HepG2 (cell line): ENCODE data around the gene GPR31. TPM values are rescaled to one million over a fixed set of nuclear protein-coding genes. Genes with fewer than 3 reads are reported as not detected.
A peak's percentile ranks its signal among the peaks of the same experiment; 100 is the strongest.

ENCODE experiments used
- ATAC-seq: fragments of 200-7000 bp; cut with Tn5 transposase; 3 replicates; pipeline ENCODE4 v1.9.1; 2020; ENCODE audit warnings: mild to moderate bottlenecking, moderate library complexity
- BruUV-seq: library from RNA; stranded (reverse); fragments of 400-500 nt; replicated peaks from 2 replicates; lab custom pipeline; 2021; lab: Mats Ljungman, UMichigan
- CTCF ChIA-PET: fragments of 300-600 bp; formaldehyde crosslinking; extraction: SDS; loops from one replicate; lab custom pipeline; 2021; ENCODE audit warnings: low total read pairs, inconsistent platforms, low intra/inter-chr PET ratio; lab: Yijun Ruan, JAX
- POLR2A ChIA-PET: fragments of 350-600 bp; sonication (Branson Sonifier 250); formaldehyde crosslinking; loops from one replicate; lab custom pipeline; 2020; ENCODE audit warnings: antibody characterized with exemption, inconsistent platforms; lab: Yijun Ruan, JAX
- DNase-seq: peaks from one replicate; pipeline ENCODE4 v3.0.0-alpha.2; 2015; ENCODE audit warnings: low spot score
- FAIRE-seq: peaks from 3 replicates; lab custom pipeline; 2011; peaks lifted over from hg19 to GRCh38; lab: Jason Lieb, UNC
- H2AFZ ChIP-seq: one replicate; pipeline ENCODE4 v1.6.1; 2011; ENCODE audit warnings: low read length, inconsistent platforms
- H3K27ac ChIP-seq: fragments of 300-600 bp; 3 replicates; pipeline ENCODE4 v1.8.0; 2011; ENCODE audit warnings: mixed run types, mild to moderate bottlenecking, mixed read lengths, low read length, inconsistent platforms; ENCODE audit not compliant: insufficient read depth; ENCODE audit errors: extremely low read length
- H3K27me3 ChIP-seq, 2 experiments: fragments of 200-600 bp in 1 of 2; 2 replicates in 1 of 2; 3 replicates in 1 of 2; pipeline versions ENCODE4 v1.6.0 to v1.8.0; 2011; ENCODE audit warnings: low read length in 2 of 2, mild to moderate bottlenecking in 2 of 2, moderate library complexity in 2 of 2, inconsistent platforms in 1 of 2; ENCODE audit not compliant: insufficient read depth in 2 of 2, control insufficient read depth in 1 of 2
- H3K36me3 ChIP-seq, 2 experiments: fragments of 200-600 bp in 1 of 2; replicated peaks in 1 of 2; 2 replicates in 1 of 2; 3 replicates in 1 of 2; pipeline versions ENCODE4 v1.5.1 to v1.8.0; 2011; ENCODE audit warnings: low read length in 2 of 2, inconsistent platforms in 1 of 2; ENCODE audit not compliant: insufficient read depth in 2 of 2, control insufficient read depth in 1 of 2
- H3K4me1 ChIP-seq: 2 replicates; pipeline ENCODE4 v1.5.1; 2012; ENCODE audit warnings: low read length, inconsistent platforms; ENCODE audit not compliant: insufficient read depth
- H3K4me2 ChIP-seq: 2 replicates; pipeline ENCODE4 v1.6.0; 2011; ENCODE audit warnings: low read depth, low read length, inconsistent platforms
- H3K4me3 ChIP-seq, 3 experiments: fragments of 200-600 bp in 1 of 3; sonication (generic), shearing (Covaris generic) in 1 of 3; replicated peaks in 1 of 3; 2 replicates each; pipeline ENCODE4 v1.5.1; 2011 to 2016; ENCODE audit warnings: low read length in 3 of 3, inconsistent platforms in 2 of 3, low read depth in 2 of 3, mild to moderate bottlenecking in 2 of 3, control low read depth in 1 of 3, mixed read lengths in 1 of 3; ENCODE audit not compliant: insufficient read depth in 1 of 3
- H3K79me2 ChIP-seq: one replicate; pipeline ENCODE4 v1.6.1; 2011; ENCODE audit warnings: low read length, inconsistent platforms; ENCODE audit not compliant: insufficient read depth
- H3K9ac ChIP-seq: 2 replicates; pipeline ENCODE4 v1.6.0; 2011; ENCODE audit warnings: mild to moderate bottlenecking, low read depth, low read length, inconsistent platforms; ENCODE audit not compliant: insufficient read depth
- H3K9me3 ChIP-seq: 2 replicates; pipeline ENCODE4 v1.5.1; 2012; ENCODE audit warnings: mild to moderate bottlenecking, low read length
- H4K20me1 ChIP-seq: 2 replicates; pipeline ENCODE4 v1.6.0; 2011; ENCODE audit warnings: inconsistent platforms, mild to moderate bottlenecking, low read length, moderate library complexity; ENCODE audit not compliant: insufficient read depth
- CBFB ChIP-seq: sonication (generic); formaldehyde crosslinking; IDR thresholded peaks from 2 replicates; pipeline ENCODE4 v1.4.0; 2020; ENCODE audit warnings: missing genetic modification reagents
- IKZF5 ChIP-seq: IDR thresholded peaks from 2 replicates; pipeline ENCODE4 v1.6.1; 2018; ENCODE audit warnings: missing genetic modification reagents, mild to moderate bottlenecking, missing compliant biosample characterization
- NFRKB ChIP-seq: fragments of 450-650 bp; IDR thresholded peaks from 2 replicates; pipeline ENCODE4 v1.6.1; 2017
- SOX5 ChIP-seq: IDR thresholded peaks from 2 replicates; pipeline ENCODE4 v1.6.1; 2016; ENCODE audit warnings: borderline replicate concordance
- TGIF2 ChIP-seq: IDR thresholded peaks from 2 replicates; pipeline ENCODE4 v1.6.1; 2016; ENCODE audit warnings: control low read depth, missing compliant biosample characterization
- YEATS2 ChIP-seq: sonication (generic); formaldehyde crosslinking; IDR thresholded peaks from 2 replicates; pipeline ENCODE4 v1.4.0; 2020; ENCODE audit warnings: missing genetic modification reagents, borderline replicate concordance
- ZHX1 ChIP-seq: sonication (generic); formaldehyde crosslinking; IDR thresholded peaks from 2 replicates; pipeline ENCODE4 v1.8.1; 2022; ENCODE audit warnings: low read depth, mild to moderate bottlenecking, missing genetic modification reagents
- ZMYM2 ChIP-seq: sonication (generic); formaldehyde crosslinking; IDR thresholded peaks from 2 replicates; pipeline ENCODE4 v1.8.0; 2022; ENCODE audit warnings: mild to moderate bottlenecking, missing genetic modification reagents
- ZNF263 ChIP-seq: sonication (generic); formaldehyde crosslinking; IDR thresholded peaks from 2 replicates; pipeline ENCODE4 v1.4.0; 2020; ENCODE audit warnings: missing genetic modification reagents
- ZNF292 ChIP-seq: sonication (generic); formaldehyde crosslinking; IDR thresholded peaks from 2 replicates; pipeline ENCODE4 v1.8.1; 2022; ENCODE audit warnings: mild to moderate bottlenecking, low read depth, missing genetic modification reagents, borderline replicate concordance
- ZNF550 ChIP-seq: sonication (generic); formaldehyde crosslinking; IDR thresholded peaks from 2 replicates; pipeline ENCODE4 v1.4.0; 2020; ENCODE audit warnings: mild to moderate bottlenecking, missing genetic modification reagents, borderline replicate concordance
- WGBS: methylation state at CpG from one replicate; pipeline ENCODE4 v1.1.6; 2017; ENCODE audit warnings: low lambda C conversion rate; 5-methylcytosine and 5-hydroxymethylcytosine counted together
- in situ Hi-C: cut with HindIII; loops from 2 replicates; pipeline ENCODE4 v1.10.0; 2017; ENCODE audit warnings: low pct_unique_long_range_greater_than_20kb; ENCODE audit not compliant: extremely low pct_ligation_motif_present
- intact Hi-C: fragments of 100-400 bp; cut with micrococcal nuclease; formaldehyde crosslinking; loops from one replicate; pipeline ENCODE4 v1.10.0; 2022; ENCODE audit not compliant: unreplicated experiment
- polyA plus RNA-seq, 8 experiments: library from polyadenylated mRNA; depleted of rRNA in 3 of 8; stranded (reverse) in 7 of 8; unstranded in 1 of 8; fragments of >200 nt; fragmentation: Illumina TruSeq in 4 of 8; extraction: Trizol in 4 of 8; gene quantifications; 2 replicates each; pipeline versions ENCODE4 v1.2.1 to v1.2.3, GENCODE V29; 2011 to 2016; ENCODE audit warnings: low read depth in 4 of 8, missing spikeins in 1 of 8, mixed read lengths in 1 of 8; ENCODE audit not compliant: insufficient read depth in 1 of 8
- total RNA-seq, 5 experiments: library from RNA; depleted of rRNA; stranded (reverse); fragments of >200 nt; fragmentation: Illumina TruSeq; extraction: Trizol; gene quantifications; 2 replicates each; pipeline ENCODE4 v1.2.3, GENCODE V29; 2016; ENCODE audit warnings: low read depth in 1 of 5
- TF ChIP-seq, protein P1 (sequence below): sonication (generic); formaldehyde crosslinking; IDR thresholded peaks from 2 replicates; pipeline ENCODE4 v1.4.0; 2020; ENCODE audit warnings: low read depth, mild to moderate bottlenecking, missing genetic modification reagents
- TF ChIP-seq, protein P2 (sequence below): sonication (generic); formaldehyde crosslinking; IDR thresholded peaks from 2 replicates; pipeline ENCODE4; 2020; ENCODE audit warnings: missing genetic modification reagents, mild to moderate bottlenecking, borderline replicate concordance

Gene GPR31
- total and polyA plus RNA-seq, 2 of the 13 experiments (the other 11 are each of a cell fraction or from before 2014, with no cell fraction given): not detected

DNA sequence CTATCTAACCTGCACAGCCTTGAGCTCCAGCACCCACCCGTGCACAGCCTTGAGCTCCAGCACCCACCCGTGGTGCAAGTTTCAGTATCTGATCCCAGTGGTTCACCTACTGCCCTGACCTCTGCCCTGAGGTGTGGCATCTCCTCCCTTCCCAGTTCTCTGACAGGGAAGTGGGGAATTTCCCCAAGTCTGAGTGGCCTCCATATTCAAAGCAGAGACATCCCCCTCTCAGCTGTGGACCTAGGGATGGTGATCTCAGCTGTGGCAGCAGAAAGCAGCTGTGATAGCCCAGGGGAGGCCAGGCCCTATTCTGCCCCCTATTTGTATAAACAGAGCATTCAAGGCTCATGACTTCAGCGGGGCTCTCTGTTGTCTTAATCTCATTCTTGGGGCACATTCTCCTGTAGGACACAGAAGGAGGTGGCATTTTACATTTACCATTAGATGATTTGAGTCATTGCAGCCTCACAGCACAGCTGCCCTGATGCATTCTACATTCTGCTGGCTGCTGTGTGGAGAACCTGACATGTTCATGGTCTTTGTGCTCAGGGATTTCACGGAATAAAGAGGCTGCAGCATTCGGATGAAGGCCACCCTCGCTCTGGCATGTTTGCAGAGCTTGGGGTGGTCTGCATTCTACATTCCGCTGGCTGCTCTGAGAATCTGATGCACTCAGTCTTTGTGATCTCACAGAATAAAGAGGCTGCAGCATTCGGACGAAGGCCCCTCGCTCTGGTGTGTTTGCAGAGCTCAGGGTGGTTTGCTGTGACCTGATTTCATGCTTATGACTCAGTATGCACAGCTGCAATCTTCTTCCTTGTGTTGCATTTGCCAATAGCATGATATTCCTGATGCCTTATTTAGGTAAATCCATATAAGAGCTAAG lies 16.9 kb downstream of the GPR31 start:
- intact Hi-C loops (loop anchor here (1.0 to 5.0 kb wide), 2 partner anchors 18 to 94 kb away; partner anchors contain the start of gene CCR6), in situ Hi-C loops (loop anchor here (5.0 to 25.0 kb wide), 2 partner anchors 129 to 364 kb away; no protein-coding TSS in a partner anchor)
- Histone ChIP-seq H3K79me2 (no peaks in the 10 kb centered on the region), H3K4me1 (peaks cover 37% of the 10 kb centered on the region), H3K27me3 (peaks cover 6 to 31% of the 10 kb centered on the region in 2 experiments; a peak in 3 of 5 replicates), H3K9ac (0 out of 2 replicates have a peak overlapping the region, but pooled peaks have one; percentile 1), H3K4me3 (peak overlapping the region in 2 of 3 experiments; percentile 8 to 41; a peak in 2 of 6 replicates), H3K4me2 (peak overlapping the region; percentile 75), H3K27ac (peak overlapping the region; percentile 14), H4K20me1 (no peaks in the 10 kb centered on the region), H2AFZ (no peak overlapping the region), H3K9me3 (no peaks in the 10 kb centered on the region), H3K36me3 (peaks cover 9 to 18% of the 10 kb centered on the region in 2 experiments; a peak in 4 of 5 replicates)
- ChIA-PET CTCF (interaction anchor here (1.2 to 3.6 kb wide), 5 partner anchors 21 to 354 kb away, joined by 3 to 28 read pairs (median 13); partner anchors contain the start of gene CEP43), POLR2A (interaction anchor here (1.0 to 3.1 kb wide), 10 partner anchors 10 to 188 kb away, joined by 3 to 33 read pairs (median 5); partner anchors contain the start of genes CCR6, CEP43 and RNASET2)
- peak; percentile 97 for FAIRE-seq
- peak; percentile 94 for DNase-seq
- no TSS peak for BruUV-seq
- ATAC-seq: peak; percentile 87
- 1% methylated on average over 10 of the region's 10 CpGs for WGBS
- TF ChIP-seq ZHX1 (0 out of 2 replicates have a peak, but pooled peaks have one; percentile 6), CBFB (CRISPR knock-in tag) (0 out of 2 replicates have a peak, but pooled peaks have one; percentile 9), ZNF550 (CRISPR knock-in tag) (0 out of 2 replicates have a peak, but pooled peaks have one; percentile 65), NFRKB (no peak), ZMYM2 (CRISPR knock-in tag) (no peak), SOX5 (CRISPR knock-in tag) (peak; percentile 28; the same call in 1 of the 2 replicates), IKZF5 (peak; percentile 49; the same call in 1 of the 2 replicates), YEATS2 (CRISPR knock-in tag) (no peak), TGIF2 (CRISPR knock-in tag) (0 out of 2 replicates have a peak, but pooled peaks have one; percentile 33), ZNF263 (0 out of 2 replicates have a peak, but pooled peaks have one; percentile 16), ZNF292 (CRISPR knock-in tag) (peak; percentile 68; the same call in 1 of the 2 replicates)
- TF ChIP-seq, protein P1, sequence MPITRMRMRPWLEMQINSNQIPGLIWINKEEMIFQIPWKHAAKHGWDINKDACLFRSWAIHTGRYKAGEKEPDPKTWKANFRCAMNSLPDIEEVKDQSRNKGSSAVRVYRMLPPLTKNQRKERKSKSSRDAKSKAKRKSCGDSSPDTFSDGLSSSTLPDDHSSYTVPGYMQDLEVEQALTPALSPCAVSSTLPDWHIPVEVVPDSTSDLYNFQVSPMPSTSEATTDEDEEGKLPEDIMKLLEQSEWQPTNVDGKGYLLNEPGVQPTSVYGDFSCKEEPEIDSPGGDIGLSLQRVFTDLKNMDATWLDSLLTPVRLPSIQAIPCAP (CRISPR knock-in tag): 0 out of 2 replicates have a peak, but pooled peaks have one; percentile 18
- TF ChIP-seq, protein P2, sequence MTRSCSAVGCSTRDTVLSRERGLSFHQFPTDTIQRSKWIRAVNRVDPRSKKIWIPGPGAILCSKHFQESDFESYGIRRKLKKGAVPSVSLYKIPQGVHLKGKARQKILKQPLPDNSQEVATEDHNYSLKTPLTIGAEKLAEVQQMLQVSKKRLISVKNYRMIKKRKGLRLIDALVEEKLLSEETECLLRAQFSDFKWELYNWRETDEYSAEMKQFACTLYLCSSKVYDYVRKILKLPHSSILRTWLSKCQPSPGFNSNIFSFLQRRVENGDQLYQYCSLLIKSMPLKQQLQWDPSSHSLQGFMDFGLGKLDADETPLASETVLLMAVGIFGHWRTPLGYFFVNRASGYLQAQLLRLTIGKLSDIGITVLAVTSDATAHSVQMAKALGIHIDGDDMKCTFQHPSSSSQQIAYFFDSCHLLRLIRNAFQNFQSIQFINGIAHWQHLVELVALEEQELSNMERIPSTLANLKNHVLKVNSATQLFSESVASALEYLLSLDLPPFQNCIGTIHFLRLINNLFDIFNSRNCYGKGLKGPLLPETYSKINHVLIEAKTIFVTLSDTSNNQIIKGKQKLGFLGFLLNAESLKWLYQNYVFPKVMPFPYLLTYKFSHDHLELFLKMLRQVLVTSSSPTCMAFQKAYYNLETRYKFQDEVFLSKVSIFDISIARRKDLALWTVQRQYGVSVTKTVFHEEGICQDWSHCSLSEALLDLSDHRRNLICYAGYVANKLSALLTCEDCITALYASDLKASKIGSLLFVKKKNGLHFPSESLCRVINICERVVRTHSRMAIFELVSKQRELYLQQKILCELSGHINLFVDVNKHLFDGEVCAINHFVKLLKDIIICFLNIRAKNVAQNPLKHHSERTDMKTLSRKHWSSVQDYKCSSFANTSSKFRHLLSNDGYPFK (CRISPR knock-in tag): peak; percentile 14; the same call in 1 of the 2 replicates
